ENCODE results near the gene PPP4R1. TPM values are rescaled to one million over a fixed set of nuclear protein-coding genes. Genes with fewer than 3 reads are reported as not detected.

PPP4R1 gene
- total RNA-seq, 1 donor from 2014 or later, result 131 TPM

DNA sequence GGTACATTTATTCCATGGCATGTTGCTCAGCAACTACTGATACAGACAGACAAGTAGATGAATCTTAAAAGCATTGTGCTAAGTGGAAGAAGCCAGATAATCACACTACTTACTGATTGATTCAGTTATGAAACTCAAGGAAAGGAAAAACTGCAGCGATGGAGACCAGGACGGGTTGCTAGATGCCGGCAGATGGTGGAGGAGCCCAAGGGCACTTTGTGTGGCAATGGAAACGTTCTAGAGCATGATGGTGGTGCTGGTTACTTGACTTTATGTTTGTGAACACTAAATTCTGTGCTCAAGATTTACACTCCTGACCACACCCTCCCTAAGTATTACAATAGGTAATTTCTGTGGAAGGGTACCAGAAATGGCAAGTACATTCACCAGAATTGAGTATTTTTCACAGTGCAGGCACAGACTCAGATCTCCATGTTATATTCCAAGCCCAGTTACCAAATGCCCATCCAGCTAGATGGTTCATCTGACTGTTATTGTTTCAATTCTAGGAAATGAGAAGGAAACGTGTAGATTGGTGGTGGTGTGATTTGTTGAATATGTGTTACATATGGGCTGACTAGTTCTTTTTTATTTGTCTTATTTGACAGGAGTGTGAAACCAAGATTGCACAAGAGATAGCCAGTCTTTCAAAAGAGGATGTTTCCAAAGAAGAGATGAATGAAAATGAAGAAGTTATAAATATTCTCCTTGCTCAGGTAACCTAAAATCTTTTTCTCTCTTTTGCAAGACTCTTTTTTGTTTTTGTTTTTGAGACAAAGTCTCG lies 83.9 kb downstream of the PPP4R1 start:
- H3K4me3 Mint-ChIP-seq (ENCODE audit: unreplicated experiment), result no peak overlapping the region
- peaks cover 15% of the 10 kb centered on the region for H3K9me3 Mint-ChIP-seq (ENCODE audit: unreplicated experiment)
- no peak for DNase-seq (ENCODE audit: extremely low spot score, unreplicated experiment)
- H3K27me3 Mint-ChIP-seq (ENCODE audit: unreplicated experiment), result no peaks in the 10 kb centered on the region
- peaks cover 10% of the 10 kb centered on the region for H3K4me1 Mint-ChIP-seq (ENCODE audit: unreplicated experiment)
- peaks cover 55% of the 10 kb centered on the region for H3K36me3 Mint-ChIP-seq (ENCODE audit: unreplicated experiment)
- no peak overlapping the region for H3K27ac Mint-ChIP-seq (ENCODE audit: unreplicated experiment)
- TF ChIP-seq, protein P1, sequence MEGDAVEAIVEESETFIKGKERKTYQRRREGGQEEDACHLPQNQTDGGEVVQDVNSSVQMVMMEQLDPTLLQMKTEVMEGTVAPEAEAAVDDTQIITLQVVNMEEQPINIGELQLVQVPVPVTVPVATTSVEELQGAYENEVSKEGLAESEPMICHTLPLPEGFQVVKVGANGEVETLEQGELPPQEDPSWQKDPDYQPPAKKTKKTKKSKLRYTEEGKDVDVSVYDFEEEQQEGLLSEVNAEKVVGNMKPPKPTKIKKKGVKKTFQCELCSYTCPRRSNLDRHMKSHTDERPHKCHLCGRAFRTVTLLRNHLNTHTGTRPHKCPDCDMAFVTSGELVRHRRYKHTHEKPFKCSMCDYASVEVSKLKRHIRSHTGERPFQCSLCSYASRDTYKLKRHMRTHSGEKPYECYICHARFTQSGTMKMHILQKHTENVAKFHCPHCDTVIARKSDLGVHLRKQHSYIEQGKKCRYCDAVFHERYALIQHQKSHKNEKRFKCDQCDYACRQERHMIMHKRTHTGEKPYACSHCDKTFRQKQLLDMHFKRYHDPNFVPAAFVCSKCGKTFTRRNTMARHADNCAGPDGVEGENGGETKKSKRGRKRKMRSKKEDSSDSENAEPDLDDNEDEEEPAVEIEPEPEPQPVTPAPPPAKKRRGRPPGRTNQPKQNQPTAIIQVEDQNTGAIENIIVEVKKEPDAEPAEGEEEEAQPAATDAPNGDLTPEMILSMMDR (IDR thresholded peaks at IDR 0.05), result no peak

GRCh38 chr18:9526458-9526857 lies 87.9 kb downstream of the PPP4R1 start:
- Mint-ChIP-seq H3K36me3 (ENCODE audit: unreplicated experiment) (peaks cover 50% of the 10 kb centered on the region), H3K4me3 (ENCODE audit: unreplicated experiment) (no peak overlapping the region), H3K4me1 (ENCODE audit: unreplicated experiment) (no peaks in the 10 kb centered on the region), H3K27me3 (ENCODE audit: unreplicated experiment) (no peaks in the 10 kb centered on the region), H3K27ac (ENCODE audit: unreplicated experiment) (no peak overlapping the region), H3K9me3 (ENCODE audit: unreplicated experiment) (peaks cover 15% of the 10 kb centered on the region)
- no peak for DNase-seq (ENCODE audit: extremely low spot score, unreplicated experiment)
- TF ChIP-seq, protein P1 (IDR thresholded peaks at IDR 0.05), result no peak

- Mint-ChIP-seq H3K36me3 (ENCODE audit: unreplicated experiment) (peaks cover 30% of the 10 kb centered on the region), H3K27ac (ENCODE audit: unreplicated experiment) (no peak overlapping the region), H3K9me3 (ENCODE audit: unreplicated experiment) (peaks cover 10% of the 10 kb centered on the region), H3K27me3 (ENCODE audit: unreplicated experiment) (no peaks in the 10 kb centered on the region), H3K4me1 (ENCODE audit: unreplicated experiment) (peaks cover 8% of the 10 kb centered on the region), H3K4me3 (ENCODE audit: unreplicated experiment) (no peak overlapping the region)
- no peak for DNase-seq (ENCODE audit: extremely low spot score, unreplicated experiment)
- TF ChIP-seq, protein P1 (IDR thresholded peaks at IDR 0.05), result no peak
Observed at GRCh38 chr18:9522952-9523351, 91.4 kb downstream of the PPP4R1 start.

DNA sequence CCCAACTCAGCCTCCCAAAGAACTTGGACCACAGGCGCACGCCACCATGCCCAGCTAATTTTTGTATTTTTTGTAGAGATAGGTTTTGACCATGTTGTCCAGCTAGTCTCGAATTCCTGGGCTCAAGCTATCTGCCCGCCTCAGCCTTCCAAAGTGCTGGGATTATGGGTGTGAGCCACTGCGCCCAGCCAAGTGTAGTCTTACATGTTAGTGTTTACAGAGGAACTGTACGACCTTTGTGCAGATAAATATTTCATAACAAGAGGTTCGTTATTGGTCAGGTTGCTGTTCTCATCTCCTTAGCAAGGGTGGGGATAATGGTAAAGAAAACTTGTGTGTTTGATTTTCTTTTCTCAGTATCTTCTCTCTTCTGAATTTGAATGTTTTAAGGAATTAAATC lies 92.6 kb downstream of the PPP4R1 start:
- Mint-ChIP-seq H3K9me3 (ENCODE audit: unreplicated experiment) (no peaks in the 10 kb centered on the region), H3K4me1 (ENCODE audit: unreplicated experiment) (peaks cover 9% of the 10 kb centered on the region), H3K27ac (ENCODE audit: unreplicated experiment) (no peak overlapping the region), H3K36me3 (ENCODE audit: unreplicated experiment) (peaks cover 19% of the 10 kb centered on the region), H3K27me3 (ENCODE audit: unreplicated experiment) (no peaks in the 10 kb centered on the region), H3K4me3 (ENCODE audit: unreplicated experiment) (no peak overlapping the region)
- TF ChIP-seq, protein P1 (IDR thresholded peaks at IDR 0.05), result no peak
- DNase-seq (ENCODE audit: extremely low spot score, unreplicated experiment), result no peak

DNA sequence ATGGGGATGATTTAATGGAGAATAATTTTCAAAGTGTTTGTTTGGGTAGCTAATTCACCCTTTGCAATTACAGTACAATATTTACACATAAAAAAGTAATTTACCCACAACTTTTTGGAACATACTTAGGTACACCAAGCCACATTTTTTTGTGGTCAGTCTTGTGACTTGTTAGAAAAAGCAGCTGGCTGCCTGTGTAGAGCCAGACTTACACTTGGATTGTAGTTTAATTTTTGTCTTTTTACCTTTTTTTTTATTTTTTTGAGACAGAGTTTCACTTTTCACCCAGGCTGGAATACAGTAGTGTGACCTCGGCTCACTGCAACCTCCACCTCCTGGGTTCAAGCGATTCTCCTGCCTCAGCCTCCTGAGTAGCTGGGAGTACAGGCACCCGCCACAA lies 93.7 kb downstream of the PPP4R1 start:
- no peak overlapping the region for H3K4me3 Mint-ChIP-seq (ENCODE audit: unreplicated experiment)
- H3K27ac Mint-ChIP-seq (ENCODE audit: unreplicated experiment), result no peak overlapping the region
- H3K27me3 Mint-ChIP-seq (ENCODE audit: unreplicated experiment), result no peaks in the 10 kb centered on the region
- H3K9me3 Mint-ChIP-seq (ENCODE audit: unreplicated experiment), result no peaks in the 10 kb centered on the region
- DNase-seq (ENCODE audit: extremely low spot score, unreplicated experiment), result no peak
- H3K36me3 Mint-ChIP-seq (ENCODE audit: unreplicated experiment), result peaks cover 14% of the 10 kb centered on the region
- TF ChIP-seq, protein P1 (IDR thresholded peaks at IDR 0.05), result no peak
- H3K4me1 Mint-ChIP-seq (ENCODE audit: unreplicated experiment), result peaks cover 9% of the 10 kb centered on the region

Data from osteocyte (in vitro differentiated cells).